Astrocyte of the cerebellum (primary cell): ENCODE results near the gene RSRC1.
"Not testable (repeated sequence)": the region's sequence is repeated elsewhere in the genome, so short reads cannot be mapped to it uniquely, and the experiment has no call there.

Experiments
- DNase-seq: peaks from one replicate; pipeline ENCODE4 v3.0.0-alpha.2; 2011; ENCODE audit warnings: low read depth
- H3K4me3 ChIP-seq: 2 replicates; pipeline ENCODE4 v1.5.1; 2011; ENCODE audit warnings: mild to moderate bottlenecking, low read depth, low read length, moderate library complexity
- in situ Hi-C: cut with HindIII; loops from 2 replicates; pipeline ENCODE4 v1.10.0; 2017; ENCODE audit warnings: low sequenced_read_pairs
- TF ChIP-seq, protein P1 (sequence below): IDR thresholded peaks from 2 replicates; pipeline ENCODE4 v1.5.1; 2012; ENCODE audit warnings: low read length, low read depth, moderate library complexity, mild to moderate bottlenecking; ENCODE audit errors: missing control alignments

The RSRC1 gene

DNA sequence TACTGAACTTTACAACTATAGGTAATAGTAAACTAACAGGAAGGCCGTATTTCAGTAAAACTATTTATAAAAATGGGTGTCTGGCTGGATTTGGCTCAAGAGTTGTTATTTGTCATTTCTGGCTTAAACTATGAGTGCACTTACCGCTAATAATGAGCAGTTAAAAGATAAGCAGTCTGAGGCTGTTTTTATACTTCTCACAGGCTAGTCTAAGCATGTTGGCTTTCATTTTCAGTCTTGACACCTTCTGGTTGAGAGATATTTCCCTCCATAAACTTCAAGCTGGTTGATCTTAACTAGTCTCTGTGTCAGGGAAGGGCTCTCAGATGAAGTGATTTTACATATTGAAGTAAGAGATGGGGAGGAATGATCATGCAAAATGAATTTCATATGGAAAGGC, 96.1 kb downstream of the RSRC1 start:
- in situ Hi-C loops, result no loop called here
- TF ChIP-seq, protein P1, sequence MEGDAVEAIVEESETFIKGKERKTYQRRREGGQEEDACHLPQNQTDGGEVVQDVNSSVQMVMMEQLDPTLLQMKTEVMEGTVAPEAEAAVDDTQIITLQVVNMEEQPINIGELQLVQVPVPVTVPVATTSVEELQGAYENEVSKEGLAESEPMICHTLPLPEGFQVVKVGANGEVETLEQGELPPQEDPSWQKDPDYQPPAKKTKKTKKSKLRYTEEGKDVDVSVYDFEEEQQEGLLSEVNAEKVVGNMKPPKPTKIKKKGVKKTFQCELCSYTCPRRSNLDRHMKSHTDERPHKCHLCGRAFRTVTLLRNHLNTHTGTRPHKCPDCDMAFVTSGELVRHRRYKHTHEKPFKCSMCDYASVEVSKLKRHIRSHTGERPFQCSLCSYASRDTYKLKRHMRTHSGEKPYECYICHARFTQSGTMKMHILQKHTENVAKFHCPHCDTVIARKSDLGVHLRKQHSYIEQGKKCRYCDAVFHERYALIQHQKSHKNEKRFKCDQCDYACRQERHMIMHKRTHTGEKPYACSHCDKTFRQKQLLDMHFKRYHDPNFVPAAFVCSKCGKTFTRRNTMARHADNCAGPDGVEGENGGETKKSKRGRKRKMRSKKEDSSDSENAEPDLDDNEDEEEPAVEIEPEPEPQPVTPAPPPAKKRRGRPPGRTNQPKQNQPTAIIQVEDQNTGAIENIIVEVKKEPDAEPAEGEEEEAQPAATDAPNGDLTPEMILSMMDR, result no peak
- no peak overlapping the region for H3K4me3 ChIP-seq
- no peak for DNase-seq

DNA sequence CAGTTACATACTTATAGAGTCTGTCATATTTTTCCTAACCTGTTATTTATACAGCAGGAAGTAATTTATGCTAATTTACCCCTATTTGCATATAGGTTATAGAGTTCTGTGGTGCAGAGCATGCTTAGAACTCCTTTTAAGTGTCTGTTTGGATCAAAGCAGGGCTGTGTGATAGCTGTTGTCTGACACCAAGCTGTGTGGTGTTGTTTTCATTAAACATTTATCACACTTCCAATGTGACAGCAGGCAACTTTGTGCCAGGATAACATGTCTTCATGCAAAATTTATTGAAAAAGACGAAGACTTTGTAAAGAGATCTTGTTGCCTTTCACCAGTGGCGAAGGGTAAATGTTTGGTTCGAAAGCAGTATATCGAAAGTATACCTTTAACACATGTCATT, 100.2 kb downstream of the RSRC1 start:
- no peak overlapping the region for H3K4me3 ChIP-seq
- TF ChIP-seq, protein P1, result no peak
- no peak for DNase-seq
- in situ Hi-C loops, result no loop called here

DNA sequence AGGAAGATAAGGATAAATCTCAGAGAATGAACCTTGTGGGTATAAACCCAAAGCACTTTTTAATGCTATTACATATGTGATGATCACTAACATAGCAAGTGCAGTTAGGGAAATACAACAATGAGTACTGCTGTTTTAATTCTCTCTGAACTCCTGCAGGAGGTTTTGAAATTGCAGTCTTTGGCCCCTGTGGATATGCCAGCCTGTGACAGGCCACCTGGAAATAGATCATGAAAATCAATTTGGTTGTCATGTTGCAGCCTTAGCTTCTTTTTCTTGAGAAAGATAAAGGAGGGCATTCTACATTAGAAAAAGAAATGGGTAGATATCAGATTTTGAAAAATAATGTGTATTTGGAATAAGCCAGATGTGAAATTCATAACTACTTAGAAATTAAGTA, 103.6 kb downstream of the RSRC1 start:
- in situ Hi-C loops, result no loop called here
- no peak for DNase-seq
- H3K4me3 ChIP-seq, result no peak overlapping the region
- TF ChIP-seq, protein P1, result no peak

DNA sequence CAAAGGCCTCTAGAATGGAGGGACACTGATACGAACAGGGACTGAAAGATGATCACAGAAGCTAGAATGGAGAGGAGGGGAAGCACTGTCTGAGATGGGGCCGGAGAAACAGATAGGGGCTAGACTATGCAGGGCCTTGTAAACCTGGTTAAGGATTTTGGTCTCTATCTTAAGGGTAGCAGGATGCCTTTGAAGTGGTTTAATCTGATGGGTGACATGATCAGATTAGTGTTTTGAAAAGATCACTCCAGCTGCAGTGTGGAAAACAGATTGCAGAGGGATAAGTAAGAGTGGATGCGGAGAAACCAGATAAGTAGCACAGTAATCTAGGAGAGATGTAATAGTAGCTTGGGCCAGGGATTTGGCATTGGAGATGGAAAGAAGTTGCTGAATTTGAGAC, 108.1 kb downstream of the RSRC1 start:
- no peak for DNase-seq
- TF ChIP-seq, protein P1, result no peak
- in situ Hi-C loops, result no loop called here
- H3K4me3 ChIP-seq, result no peak overlapping the region

- TF ChIP-seq, protein P1, result no peak
- no peak for DNase-seq
- in situ Hi-C loops, result no loop called here
- no peak overlapping the region for H3K4me3 ChIP-seq
Measured at GRCh38 chr3:158220575-158220974, 110.7 kb downstream of the RSRC1 start.

DNA sequence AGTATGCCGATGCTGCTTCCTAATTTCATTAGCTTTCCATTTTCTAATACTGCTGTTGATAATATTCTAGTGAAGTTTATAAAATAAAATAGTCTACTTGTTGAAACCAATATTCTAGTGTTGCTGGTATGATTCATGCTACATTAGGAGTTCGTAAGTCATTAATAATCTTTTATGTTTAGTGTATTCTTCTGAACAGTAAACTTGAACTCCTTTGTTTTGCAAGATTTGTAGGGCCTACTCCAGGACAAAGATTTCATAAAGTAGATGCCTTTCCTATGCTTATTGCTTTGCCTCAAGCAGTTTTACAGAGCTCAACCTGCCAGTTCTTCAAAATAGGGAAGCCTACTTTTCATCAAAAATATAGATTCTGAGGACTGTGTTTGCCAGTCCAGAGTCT, 111.5 kb downstream of the RSRC1 start:
- in situ Hi-C loops, result no loop called here
- TF ChIP-seq, protein P1, result no peak
- no peak for DNase-seq
- no peak overlapping the region for H3K4me3 ChIP-seq

DNA sequence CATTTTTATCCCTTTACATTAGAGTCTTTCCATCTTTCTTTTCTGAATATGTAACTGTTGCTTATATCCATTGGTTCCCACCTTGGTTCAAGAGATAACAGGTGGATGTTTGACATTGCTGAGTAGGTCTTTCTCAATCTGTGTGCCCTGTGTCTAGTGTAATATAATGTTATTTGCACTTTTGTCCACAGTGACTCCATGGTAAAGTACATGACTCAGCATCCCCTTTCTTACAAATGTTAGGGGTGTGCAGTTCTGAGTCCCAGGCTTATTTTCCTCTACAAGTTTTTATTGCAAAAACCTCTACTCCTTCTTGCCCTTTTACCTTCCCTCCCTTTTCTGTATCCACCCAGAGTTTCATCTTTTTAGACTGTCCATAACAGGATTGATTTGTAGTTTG, 116.5 kb downstream of the RSRC1 start:
- no peak for DNase-seq
- in situ Hi-C loops, result no loop called here
- H3K4me3 ChIP-seq, result no peak overlapping the region
- TF ChIP-seq, protein P1, result no peak

DNA sequence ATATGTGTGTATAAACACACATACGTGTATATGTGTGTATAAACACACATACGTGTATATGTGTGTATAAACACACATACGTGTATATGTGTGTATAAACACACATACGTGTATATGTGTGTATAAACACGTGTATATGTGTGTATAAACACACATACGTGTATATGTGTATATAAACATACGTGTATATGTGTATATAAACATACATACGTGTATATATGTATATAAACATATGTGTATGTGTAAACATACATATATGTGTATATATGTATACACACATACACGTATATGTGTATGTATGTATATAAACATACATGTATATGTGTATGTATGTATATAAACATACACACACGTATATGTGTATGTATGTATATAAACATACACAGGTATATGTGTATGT, 119.1 kb downstream of the RSRC1 start:
- DNase-seq, H3K4me3 ChIP-seq, in situ Hi-C loops: not testable (repeated sequence)
